Astrocyte of the cerebellum (primary cell): ENCODE results near the gene MYF5.

ENCODE experiments used
- DNase-seq: peaks from one replicate; pipeline ENCODE4 v3.0.0-alpha.2; 2011; ENCODE audit warnings: low read depth
- H3K4me3 ChIP-seq: 2 replicates; pipeline ENCODE4 v1.5.1; 2011; ENCODE audit warnings: mild to moderate bottlenecking, low read depth, low read length, moderate library complexity
- in situ Hi-C: cut with HindIII; loops from 2 replicates; pipeline ENCODE4 v1.10.0; 2017; ENCODE audit warnings: low sequenced_read_pairs
- TF ChIP-seq, protein P1 (sequence below): IDR thresholded peaks from 2 replicates; pipeline ENCODE4 v1.5.1; 2012; ENCODE audit warnings: low read length, low read depth, moderate library complexity, mild to moderate bottlenecking; ENCODE audit errors: missing control alignments

The MYF5 gene

DNA sequence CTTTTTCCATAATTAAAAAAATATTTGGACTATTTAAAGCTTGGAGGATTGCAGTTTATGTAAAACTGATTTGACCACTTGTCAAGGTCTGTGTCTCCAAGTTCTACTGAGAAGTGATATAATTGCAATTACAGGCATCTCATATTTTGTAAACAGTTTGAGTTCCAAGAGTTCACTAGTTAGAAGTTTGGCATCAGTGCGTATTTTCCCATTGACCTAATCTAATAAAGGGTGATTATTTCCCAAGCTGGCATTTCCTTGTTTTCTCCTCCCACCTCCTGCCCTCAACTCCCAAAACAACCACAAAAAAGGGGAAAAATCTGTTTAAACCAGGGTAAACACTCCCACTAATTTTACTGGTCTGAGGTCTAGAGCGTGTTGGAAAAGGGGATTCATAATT, 12.3 kb upstream of the MYF5 start:
- no peak for DNase-seq
- TF ChIP-seq, protein P1, sequence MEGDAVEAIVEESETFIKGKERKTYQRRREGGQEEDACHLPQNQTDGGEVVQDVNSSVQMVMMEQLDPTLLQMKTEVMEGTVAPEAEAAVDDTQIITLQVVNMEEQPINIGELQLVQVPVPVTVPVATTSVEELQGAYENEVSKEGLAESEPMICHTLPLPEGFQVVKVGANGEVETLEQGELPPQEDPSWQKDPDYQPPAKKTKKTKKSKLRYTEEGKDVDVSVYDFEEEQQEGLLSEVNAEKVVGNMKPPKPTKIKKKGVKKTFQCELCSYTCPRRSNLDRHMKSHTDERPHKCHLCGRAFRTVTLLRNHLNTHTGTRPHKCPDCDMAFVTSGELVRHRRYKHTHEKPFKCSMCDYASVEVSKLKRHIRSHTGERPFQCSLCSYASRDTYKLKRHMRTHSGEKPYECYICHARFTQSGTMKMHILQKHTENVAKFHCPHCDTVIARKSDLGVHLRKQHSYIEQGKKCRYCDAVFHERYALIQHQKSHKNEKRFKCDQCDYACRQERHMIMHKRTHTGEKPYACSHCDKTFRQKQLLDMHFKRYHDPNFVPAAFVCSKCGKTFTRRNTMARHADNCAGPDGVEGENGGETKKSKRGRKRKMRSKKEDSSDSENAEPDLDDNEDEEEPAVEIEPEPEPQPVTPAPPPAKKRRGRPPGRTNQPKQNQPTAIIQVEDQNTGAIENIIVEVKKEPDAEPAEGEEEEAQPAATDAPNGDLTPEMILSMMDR, result no peak
- H3K4me3 ChIP-seq, result no peak overlapping the region
- in situ Hi-C loops, result no loop called here

DNA sequence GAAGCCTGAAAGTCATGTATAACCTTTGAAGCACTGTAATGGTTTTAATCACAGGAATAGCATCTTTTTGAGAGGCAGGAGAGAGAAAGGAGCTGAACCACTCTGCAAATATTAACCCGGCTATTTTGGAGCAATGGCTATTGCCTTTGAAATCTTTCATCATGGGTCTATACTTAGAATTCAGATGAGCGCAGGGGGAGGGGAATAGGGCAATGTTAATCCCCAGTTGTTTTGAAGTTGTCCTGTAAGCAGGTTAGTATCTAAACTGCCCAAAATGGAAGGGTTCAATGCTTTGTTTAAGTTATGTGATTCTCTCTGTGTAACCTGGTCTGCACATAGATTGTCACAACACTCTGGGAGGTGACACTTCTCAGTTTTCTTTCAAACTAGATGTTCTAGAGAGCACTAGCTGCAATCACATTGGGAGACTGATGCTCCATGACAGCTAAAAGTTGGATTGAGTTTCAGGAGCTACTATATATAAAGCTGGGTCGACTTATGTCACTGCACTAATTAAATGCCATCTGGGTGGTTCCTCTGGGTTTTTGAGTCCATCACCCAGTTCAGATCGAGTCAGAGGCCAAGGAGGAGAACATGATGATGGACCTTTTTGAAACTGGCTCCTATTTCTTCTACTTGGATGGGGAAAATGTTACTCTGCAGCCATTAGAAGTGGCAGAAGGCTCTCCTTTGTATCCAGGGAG, 9.4 kb upstream of the MYF5 start, which contains the start of gene MYF6:
MYF6 (plus strand) TSS at position 509 of the 704 bp plus-strand sequence; CDS start at position 595, 86 bp downstream.
- in situ Hi-C loops, result no loop called here

DNA sequence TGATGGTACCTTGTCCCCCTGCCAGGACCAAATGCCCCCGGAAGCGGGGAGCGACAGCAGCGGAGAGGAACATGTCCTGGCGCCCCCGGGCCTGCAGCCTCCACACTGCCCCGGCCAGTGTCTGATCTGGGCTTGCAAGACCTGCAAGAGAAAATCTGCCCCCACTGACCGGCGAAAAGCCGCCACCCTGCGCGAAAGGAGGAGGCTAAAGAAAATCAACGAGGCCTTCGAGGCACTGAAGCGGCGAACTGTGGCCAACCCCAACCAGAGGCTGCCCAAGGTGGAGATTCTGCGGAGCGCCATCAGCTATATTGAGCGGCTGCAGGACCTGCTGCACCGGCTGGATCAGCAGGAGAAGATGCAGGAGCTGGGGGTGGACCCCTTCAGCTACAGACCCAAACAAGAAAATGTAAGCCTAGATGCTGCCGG, 8.9 kb upstream of the MYF5 start:
- no peak for DNase-seq
- H3K4me3 ChIP-seq, result no peak overlapping the region
- TF ChIP-seq, protein P1, result no peak
- in situ Hi-C loops, result no loop called here

More for the DNA sequence above, 9.4 kb upstream of the MYF5 start, which contains the start of gene MYF6:
- TF ChIP-seq, protein P1, result no peak
- no peak for DNase-seq
- peak within 1 kb of the TSS; percentile 18 for H3K4me3 ChIP-seq

DNA sequence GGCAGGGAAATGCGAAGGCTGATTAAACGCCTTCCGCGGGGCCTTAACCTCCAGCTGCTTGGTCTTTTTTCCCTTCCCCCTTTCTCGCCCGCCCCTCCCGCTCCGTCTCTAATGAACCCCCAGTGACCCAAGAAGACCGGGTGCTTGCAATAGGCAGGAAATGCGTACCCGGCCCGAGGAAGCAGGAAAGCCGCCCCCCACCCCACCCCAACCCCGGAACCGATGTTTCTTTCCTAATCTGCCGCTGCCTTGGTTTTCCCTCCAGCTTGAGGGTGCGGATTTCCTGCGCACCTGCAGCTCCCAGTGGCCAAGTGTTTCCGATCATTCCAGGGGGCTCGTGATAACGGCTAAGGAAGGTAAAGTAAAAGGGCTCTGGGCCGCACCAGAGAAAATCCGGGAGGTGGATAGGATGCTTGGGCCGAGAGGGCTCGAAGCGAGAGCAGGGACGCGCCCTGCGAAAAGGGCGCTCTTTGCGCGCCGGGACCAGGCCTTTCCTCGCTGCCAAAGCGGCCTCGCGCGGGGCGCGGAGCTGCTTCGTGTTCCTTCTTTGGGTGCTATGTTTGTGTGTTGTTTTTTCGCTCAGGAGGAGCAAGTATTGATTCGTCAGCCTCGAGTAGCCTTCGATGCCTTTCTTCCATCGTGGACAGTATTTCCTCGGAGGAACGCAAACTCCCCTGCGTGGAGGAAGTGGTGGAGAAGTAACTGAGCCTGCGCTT, 8.3 kb upstream of the MYF5 start:
- TF ChIP-seq, protein P1, result no peak
- peak overlapping the region; percentile 18 for H3K4me3 ChIP-seq
- no peak for DNase-seq
- in situ Hi-C loops, result no loop called here

DNA sequence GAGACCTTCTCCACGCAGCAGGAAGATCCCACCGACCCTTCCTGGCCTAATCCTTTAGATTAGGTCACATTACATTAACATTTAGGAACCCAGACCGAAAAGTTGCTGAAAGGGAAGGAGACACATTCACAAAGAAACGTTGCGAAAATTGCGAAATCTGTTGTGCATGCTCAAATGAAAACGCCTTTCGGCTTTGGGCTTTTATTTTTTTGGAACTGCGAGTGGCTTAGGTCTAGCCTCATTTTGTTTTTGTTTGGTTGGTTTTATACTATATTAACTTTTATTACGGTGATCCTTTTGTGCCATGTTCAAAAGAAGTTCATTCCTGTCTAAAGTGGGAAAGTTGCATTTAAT, 7.8 kb upstream of the MYF5 start:
- TF ChIP-seq, protein P1, result no peak
- H3K4me3 ChIP-seq, result no peak overlapping the region
- DNase-seq, result no peak
- in situ Hi-C loops, result no loop called here

DNA sequence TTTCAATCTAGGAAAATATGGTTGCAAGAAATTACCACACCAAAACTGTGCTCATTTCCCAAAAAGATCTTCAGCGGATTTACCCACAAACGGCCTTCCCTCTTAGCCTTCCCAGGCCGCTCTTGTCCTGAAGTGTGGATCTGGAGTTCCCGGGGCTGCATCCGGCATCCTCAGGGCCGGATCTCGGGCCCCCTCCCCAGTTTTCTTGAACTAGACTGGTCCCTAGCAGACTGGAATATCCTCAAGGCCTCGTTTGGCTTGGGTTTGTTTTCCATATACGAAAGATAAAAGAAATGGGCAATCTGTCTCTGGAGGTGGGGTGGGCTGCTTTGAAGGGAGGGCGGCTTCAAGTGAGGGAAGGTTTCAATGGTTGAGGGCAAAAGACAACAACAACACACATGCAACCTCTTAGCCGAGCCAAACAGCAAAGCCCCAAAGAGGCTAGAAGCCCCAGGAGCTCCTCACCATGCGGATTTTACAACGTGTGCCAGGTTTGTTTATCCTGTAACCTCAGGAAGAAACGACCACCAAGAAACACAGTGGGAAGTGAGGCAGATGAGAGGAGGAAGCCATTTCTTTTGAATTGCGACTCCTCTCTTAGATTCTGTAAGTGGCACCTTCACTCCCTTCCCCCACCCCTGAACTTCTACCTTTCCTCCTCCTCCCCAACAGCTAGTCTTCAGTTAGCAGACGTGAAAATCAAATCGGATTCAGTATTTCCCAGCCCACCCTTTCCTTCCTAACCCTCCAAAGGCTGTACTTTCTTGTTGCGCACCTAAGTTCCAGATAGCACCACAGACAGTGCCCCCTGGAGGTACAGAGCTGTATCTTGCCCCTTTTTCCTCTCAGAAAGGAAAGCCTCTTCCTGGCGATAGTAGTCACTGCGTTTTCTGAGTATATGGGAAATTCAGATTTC, 6.6 kb upstream of the MYF5 start:
- no peak for DNase-seq
- H3K4me3 ChIP-seq, result no peak overlapping the region
- in situ Hi-C loops, result no loop called here
- TF ChIP-seq, protein P1, result peak; percentile 31
